Measurements from ENCODE around the gene MACROD2.

Gene MACROD2

GRCh38 chr20:14992153-14992552 is 996.8 kb downstream of the MACROD2 start:
- no peaks in the 10 kb centered on the region for H4K20me1 ChIP-seq (ENCODE audit: low read depth, low read length)
- no peaks in the 10 kb centered on the region for H3F3A ChIP-seq (ENCODE audit: insufficient read depth)
- no peaks in the 10 kb centered on the region for H3K36me3 ChIP-seq (ENCODE audit: low read length)
- H3K27ac ChIP-seq (ENCODE audit: low read depth, low read length) = no peak overlapping the region
- H3K4me3 ChIP-seq (ENCODE audit: insufficient read depth, low read length, poor library complexity, severe bottlenecking) = no peak overlapping the region
- no peaks in the 10 kb centered on the region for H3K27me3 ChIP-seq (ENCODE audit: low read length)
- H2AFZ ChIP-seq (ENCODE audit: low read depth, low read length, severe bottlenecking) = no peak overlapping the region
- H3K4me2 ChIP-seq (ENCODE audit: low read depth, low read length, poor library complexity, severe bottlenecking) = no peak overlapping the region
- no peaks in the 10 kb centered on the region for H3K79me2 ChIP-seq (ENCODE audit: insufficient read depth, low read length)
- no peak for TF ChIP-seq CTCF (IDR thresholded peaks at IDR 0.05; ENCODE audit: insufficient read depth, low read length, poor library complexity, severe bottlenecking)
- no peak for TF ChIP-seq EZH2phosphoT487 (conservative IDR thresholded peaks at IDR 0.05; ENCODE audit: low read length)
- H3K9ac ChIP-seq (ENCODE audit: low read length) = no peak overlapping the region
- no peaks in the 10 kb centered on the region for H3K9me3 ChIP-seq (ENCODE audit: insufficient read depth, low read length)
- no peaks in the 10 kb centered on the region for H3K9me2 ChIP-seq (replicated peaks; ENCODE audit: insufficient read depth, low read length)

GRCh38 chr20:14992961-14993360 is 997.6 kb downstream of the MACROD2 start:
- no peaks in the 10 kb centered on the region for H4K20me1 ChIP-seq (ENCODE audit: low read depth, low read length)
- no peak overlapping the region for H3K9ac ChIP-seq (ENCODE audit: low read length)
- no peaks in the 10 kb centered on the region for H3K9me2 ChIP-seq (replicated peaks; ENCODE audit: insufficient read depth, low read length)
- no peak overlapping the region for H3K4me3 ChIP-seq (ENCODE audit: insufficient read depth, low read length, poor library complexity, severe bottlenecking)
- no peak overlapping the region for H2AFZ ChIP-seq (ENCODE audit: low read depth, low read length, severe bottlenecking)
- H3F3A ChIP-seq (ENCODE audit: insufficient read depth) = no peaks in the 10 kb centered on the region
- no peaks in the 10 kb centered on the region for H3K36me3 ChIP-seq (ENCODE audit: low read length)
- H3K27ac ChIP-seq (ENCODE audit: low read depth, low read length) = no peak overlapping the region
- H3K9me3 ChIP-seq (ENCODE audit: insufficient read depth, low read length) = no peaks in the 10 kb centered on the region
- no peak overlapping the region for H3K4me2 ChIP-seq (ENCODE audit: low read depth, low read length, poor library complexity, severe bottlenecking)
- no peak for TF ChIP-seq EZH2phosphoT487 (conservative IDR thresholded peaks at IDR 0.05; ENCODE audit: low read length)
- TF ChIP-seq CTCF (IDR thresholded peaks at IDR 0.05; ENCODE audit: insufficient read depth, low read length, poor library complexity, severe bottlenecking) = no peak
- no peaks in the 10 kb centered on the region for H3K27me3 ChIP-seq (ENCODE audit: low read length)
- no peaks in the 10 kb centered on the region for H3K79me2 ChIP-seq (ENCODE audit: insufficient read depth, low read length)

DNA sequence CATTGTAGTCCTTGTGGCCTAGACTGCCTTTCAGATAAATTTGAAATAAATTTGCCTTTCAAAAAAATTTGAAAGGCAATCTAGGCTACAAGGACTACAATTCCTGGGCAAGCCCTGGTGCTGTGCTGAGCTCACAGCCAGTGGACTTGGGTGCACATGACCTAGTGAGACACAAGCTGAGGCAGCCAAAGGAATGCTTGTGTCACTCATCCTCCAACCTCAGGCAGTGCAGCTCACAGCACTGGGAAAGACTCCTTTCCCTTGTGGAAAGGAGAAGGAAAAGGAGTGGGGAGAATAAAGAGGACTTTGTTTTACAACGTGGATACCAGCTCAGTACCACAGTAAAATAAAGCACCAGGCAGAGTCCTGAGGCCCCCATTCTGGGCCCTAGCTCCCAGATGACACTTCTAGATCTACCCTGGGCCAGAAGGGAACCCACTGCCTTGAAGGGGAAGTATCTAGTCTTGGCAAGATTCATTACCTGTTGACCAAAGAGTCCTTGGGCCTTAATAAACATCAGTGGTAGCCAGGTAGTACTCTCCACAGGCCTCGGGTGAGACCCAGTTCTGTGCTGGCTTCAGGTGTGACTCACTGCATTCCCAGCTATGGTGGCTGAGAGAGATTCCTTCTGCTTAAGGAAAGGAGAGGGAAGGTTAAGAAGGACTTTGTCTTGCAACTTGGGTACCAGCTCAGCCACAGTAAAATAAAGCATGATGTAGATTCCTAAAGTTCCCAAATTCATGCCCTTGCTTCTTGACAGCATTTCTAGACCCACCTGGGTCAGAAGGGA is 1001.8 kb downstream of the MACROD2 start:
- Histone ChIP-seq H3K9me3 (ENCODE audit: insufficient read depth, low read length) (no peaks in the 10 kb centered on the region), H3K9ac (ENCODE audit: low read length) (no peak overlapping the region), H3K79me2 (ENCODE audit: insufficient read depth, low read length) (no peaks in the 10 kb centered on the region), H3K4me2 (ENCODE audit: low read depth, low read length, poor library complexity, severe bottlenecking) (no peak overlapping the region), H3F3A (ENCODE audit: insufficient read depth) (no peaks in the 10 kb centered on the region), H2AFZ (ENCODE audit: low read depth, low read length, severe bottlenecking) (no peak overlapping the region), H3K36me3 (ENCODE audit: low read length) (no peaks in the 10 kb centered on the region), H3K27ac (ENCODE audit: low read depth, low read length) (no peak overlapping the region), H3K9me2 (replicated peaks; ENCODE audit: insufficient read depth, low read length) (no peaks in the 10 kb centered on the region), H4K20me1 (ENCODE audit: low read depth, low read length) (no peaks in the 10 kb centered on the region), H3K27me3 (ENCODE audit: low read length) (no peaks in the 10 kb centered on the region), H3K4me3 (ENCODE audit: insufficient read depth, low read length, poor library complexity, severe bottlenecking) (no peak overlapping the region)
- TF ChIP-seq EZH2phosphoT487 (conservative IDR thresholded peaks at IDR 0.05; ENCODE audit: low read length) (no peak), CTCF (IDR thresholded peaks at IDR 0.05; ENCODE audit: insufficient read depth, low read length, poor library complexity, severe bottlenecking) (no peak)
